Epithelial cell of esophagus (primary cell): ENCODE data around the gene EDEM1.
"Not testable (repeated sequence)": the region's sequence is repeated elsewhere in the genome, so short reads cannot be mapped to it uniquely, and the experiment has no call there.

Source experiments
- DNase-seq: peaks from one replicate; pipeline ENCODE4 v3.0.0; 2010; ENCODE audit warnings: low read depth
- H3K4me3 ChIP-seq: 2 replicates; pipeline ENCODE4 v1.5.1; 2011; ENCODE audit warnings: mild to moderate bottlenecking, low read length, control low read depth
- TF ChIP-seq, protein P1 (sequence below): IDR thresholded peaks from 2 replicates; pipeline ENCODE4 v1.5.1; 2011; ENCODE audit warnings: low read depth, mild to moderate bottlenecking, low read length, control low read depth, inconsistent platforms; ENCODE audit not compliant: insufficient read depth; ENCODE audit errors: missing control alignments

EDEM1 gene

DNA sequence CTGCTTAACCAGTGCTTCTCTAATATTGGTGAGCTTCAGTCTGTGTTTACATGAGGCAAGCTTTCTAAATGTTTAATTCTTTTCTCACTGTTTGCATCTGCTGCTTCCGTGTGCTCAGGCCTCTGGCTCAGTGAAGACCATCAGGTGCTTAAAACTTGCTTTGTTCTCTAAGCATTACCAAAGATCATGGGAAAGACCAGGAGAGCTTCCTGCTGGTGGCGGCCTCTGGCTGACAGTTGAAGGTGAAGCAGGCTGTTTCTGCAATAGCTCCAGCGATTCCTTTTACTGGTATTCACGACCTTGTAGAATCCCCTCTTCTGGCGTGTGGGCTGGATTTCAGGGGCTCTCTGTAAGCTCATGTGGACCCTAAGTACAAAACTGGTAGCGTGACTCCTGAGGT, 45.1 kb downstream of the EDEM1 start:
- TF ChIP-seq, protein P1, sequence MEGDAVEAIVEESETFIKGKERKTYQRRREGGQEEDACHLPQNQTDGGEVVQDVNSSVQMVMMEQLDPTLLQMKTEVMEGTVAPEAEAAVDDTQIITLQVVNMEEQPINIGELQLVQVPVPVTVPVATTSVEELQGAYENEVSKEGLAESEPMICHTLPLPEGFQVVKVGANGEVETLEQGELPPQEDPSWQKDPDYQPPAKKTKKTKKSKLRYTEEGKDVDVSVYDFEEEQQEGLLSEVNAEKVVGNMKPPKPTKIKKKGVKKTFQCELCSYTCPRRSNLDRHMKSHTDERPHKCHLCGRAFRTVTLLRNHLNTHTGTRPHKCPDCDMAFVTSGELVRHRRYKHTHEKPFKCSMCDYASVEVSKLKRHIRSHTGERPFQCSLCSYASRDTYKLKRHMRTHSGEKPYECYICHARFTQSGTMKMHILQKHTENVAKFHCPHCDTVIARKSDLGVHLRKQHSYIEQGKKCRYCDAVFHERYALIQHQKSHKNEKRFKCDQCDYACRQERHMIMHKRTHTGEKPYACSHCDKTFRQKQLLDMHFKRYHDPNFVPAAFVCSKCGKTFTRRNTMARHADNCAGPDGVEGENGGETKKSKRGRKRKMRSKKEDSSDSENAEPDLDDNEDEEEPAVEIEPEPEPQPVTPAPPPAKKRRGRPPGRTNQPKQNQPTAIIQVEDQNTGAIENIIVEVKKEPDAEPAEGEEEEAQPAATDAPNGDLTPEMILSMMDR: no peak
- DNase-seq: no peak
- H3K4me3 ChIP-seq: no peak overlapping the region

DNA sequence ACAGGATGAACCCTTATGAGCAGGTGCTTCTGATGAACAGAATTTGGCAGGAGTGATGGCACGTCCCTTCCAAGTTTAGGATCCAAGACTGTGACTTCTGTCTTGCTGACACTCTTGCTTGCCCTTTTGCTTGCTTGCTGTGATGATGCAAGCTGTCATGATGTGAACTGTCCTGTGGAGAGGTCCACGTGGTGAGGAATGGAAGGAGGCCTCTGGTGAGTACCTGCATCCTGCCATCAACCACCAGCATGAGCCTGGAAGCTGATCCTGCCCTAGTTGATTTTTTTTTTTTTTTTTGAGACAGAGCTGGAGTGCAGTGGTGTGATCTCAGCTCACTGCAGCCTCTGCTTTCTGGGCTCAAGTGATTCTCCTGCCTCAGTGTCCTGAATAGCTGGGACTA, 45.5 kb downstream of the EDEM1 start:
- TF ChIP-seq, protein P1: no peak
- no peak for DNase-seq

DNA sequence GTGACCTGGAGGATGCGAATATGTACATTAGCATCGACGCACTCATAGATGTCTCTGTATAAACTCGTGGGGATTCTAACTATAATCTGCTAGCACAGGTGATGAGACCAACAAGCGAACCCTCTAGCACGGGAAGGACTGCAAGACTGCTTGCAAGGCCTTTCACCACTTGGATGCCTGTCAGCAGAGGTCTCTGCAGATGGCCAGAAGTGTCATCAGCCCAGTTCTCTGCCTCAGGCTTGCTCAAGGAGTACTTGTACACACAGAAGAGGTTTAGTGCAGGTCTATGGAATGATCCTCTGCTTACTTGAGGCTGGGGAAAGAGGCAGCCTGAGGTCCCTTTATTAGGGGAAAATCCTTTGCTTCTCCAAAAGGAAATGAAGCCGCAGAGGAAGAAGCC, 48.1 kb downstream of the EDEM1 start:
- H3K4me3 ChIP-seq: no peak overlapping the region
- TF ChIP-seq, protein P1: no peak
- DNase-seq: no peak

More for the DNA sequence above, 45.5 kb downstream of the EDEM1 start:
- H3K4me3 ChIP-seq: no peak overlapping the region

DNA sequence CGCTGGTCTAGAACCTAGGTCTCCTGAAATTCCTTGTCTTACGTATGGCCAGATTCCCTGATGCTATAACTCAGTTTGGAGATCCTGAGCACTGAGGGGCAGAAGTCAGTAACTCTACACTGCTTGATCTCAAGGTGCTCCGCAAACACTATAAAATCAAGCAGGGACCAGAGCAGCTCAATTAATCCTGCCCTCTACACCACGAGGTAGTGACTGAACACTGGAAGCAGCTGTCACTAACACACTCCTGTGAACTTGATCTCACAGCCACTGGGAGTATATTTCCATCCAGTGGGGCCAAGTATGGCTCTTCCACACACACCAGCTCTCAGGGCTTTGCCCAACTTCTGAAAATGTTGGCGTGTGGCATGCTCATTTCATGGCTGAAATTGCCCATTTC, 51.0 kb downstream of the EDEM1 start:
- H3K4me3 ChIP-seq: no peak overlapping the region
- TF ChIP-seq, protein P1: no peak
- DNase-seq: no peak

DNA sequence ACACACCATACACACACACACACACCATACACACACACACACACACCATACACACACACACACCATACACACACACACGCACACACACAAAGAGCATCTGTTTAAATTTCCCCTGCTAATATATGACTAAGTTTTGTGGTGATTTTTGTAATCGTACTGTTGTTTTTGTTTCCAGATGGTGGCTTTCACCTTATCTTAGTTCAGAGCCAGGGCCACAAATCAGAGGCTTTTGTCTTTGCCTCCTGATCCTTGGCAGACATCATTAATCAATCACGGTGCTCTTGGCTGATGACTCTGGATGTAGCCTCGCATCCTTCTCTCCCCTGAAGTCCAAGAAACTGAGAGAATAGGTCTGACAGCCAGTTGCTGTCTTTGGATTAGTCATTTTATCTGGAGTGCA, 52.1 kb downstream of the EDEM1 start:
- DNase-seq: no peak
- no peak overlapping the region for H3K4me3 ChIP-seq
- TF ChIP-seq, protein P1: no peak

DNA sequence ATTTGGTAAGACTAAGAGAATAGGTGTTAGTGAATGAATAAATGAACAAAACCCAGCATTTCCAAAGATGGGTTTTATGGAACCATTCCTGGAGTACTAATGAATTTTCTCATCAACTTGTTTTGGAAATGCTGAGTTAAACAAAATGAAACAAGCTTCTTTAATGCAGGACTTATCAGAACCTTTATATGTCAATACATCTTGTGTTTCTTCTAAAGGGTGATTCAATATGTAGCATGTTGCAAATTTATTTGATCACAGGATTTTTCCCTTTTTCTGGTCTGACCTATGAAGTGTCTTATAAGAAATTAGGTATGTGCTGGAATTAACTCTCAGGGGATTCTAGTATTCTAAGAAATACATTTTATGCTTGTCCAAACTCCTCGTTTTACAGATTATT, 53.2 kb downstream of the EDEM1 start:
- TF ChIP-seq, protein P1: no peak
- no peak overlapping the region for H3K4me3 ChIP-seq

DNA sequence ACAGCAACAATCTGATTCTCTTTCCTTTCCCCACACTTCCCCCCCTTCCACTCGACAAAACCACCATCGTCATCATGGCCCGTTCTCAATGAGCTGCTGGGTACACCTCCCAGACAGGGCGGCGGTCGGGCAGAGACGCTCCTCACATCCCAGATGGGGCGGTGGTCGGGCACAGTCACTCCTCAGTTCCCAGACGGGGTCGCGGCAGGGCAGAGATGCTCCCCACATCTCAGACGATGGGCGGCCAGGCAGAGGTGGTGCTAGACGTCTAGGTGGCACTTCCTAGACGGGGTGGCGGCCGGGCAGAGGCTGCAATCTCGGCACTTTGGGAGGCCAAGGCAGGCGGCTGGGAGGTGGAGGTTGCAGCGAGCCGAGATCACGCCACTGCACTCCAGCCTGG, 55.3 kb downstream of the EDEM1 start:
- not testable (repeated sequence) for DNase-seq, H3K4me3 ChIP-seq

More for the DNA sequence above, 53.2 kb downstream of the EDEM1 start:
- DNase-seq: no peak

DNA sequence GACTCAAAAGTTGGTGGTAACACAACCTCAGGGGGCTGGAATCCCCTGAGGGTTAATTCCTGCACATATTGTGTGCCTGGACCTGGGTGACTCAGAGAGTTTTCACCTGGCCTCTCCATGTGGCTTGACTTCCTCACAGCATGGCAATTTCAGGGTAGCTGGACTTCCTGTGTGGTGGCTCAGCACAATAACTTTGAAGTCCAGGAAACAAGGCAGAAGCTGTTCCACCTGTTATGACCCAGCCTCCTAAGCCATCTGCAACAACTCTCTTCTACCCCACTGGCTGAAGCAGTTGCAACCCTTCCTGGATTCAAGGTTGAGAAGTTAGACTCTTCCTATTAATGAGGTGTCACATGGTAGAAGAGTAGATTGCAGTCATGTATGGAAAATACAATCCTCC, 58.4 kb downstream of the EDEM1 start:
- DNase-seq: peak; percentile 5
- H3K4me3 ChIP-seq: no peak overlapping the region
- TF ChIP-seq, protein P1: no peak
